Adrenal gland (tissue), 5 donors: Measurements from ENCODE around the gene AADACL4.

Source experiments
- CTCF ChIP-seq, 6 experiments: fragments of 450-650 bp in 4 of 6; fragments of 200-600 bp in 2 of 6; sonication (generic) in 1 of 6; IDR thresholded peaks; 1 replicate in 5 of 6; 2 replicates in 1 of 6; pipeline versions ENCODE4 v1.5.1 to v1.8.0; 2016 to 2021; ENCODE audit warnings: antibody characterized with exemption in 6 of 6, mild to moderate bottlenecking in 2 of 6, moderate library complexity in 1 of 6
- POLR2A ChIP-seq, 2 donors: fragments of 450-650 bp; IDR thresholded peaks; one replicate each; pipeline ENCODE4 v1.6.1; 2017; ENCODE audit warnings: antibody characterized with exemption in 2 of 2, mild to moderate bottlenecking in 2 of 2, moderate library complexity in 1 of 2
- donor health status: DM: no; HTN: no; CAD: no.

GRCh38 chr1:12600880-12601633 is 42.8 kb upstream of the AADACL4 start:
- TF ChIP-seq CTCF (IDR thresholded peaks at IDR 0.05) (peak in 3 of 6 experiments; percentile 14 to 47 (median 25)), POLR2A (IDR thresholded peaks at IDR 0.05) (no peak)
